ENCODE data around the gene ROR2. TPM values are rescaled to one million over a fixed set of nuclear protein-coding genes. Genes with fewer than 3 reads are reported as not detected.
A peak's percentile ranks its signal among the peaks of the same experiment; 100 is the strongest.

The ROR2 gene
- total RNA-seq, 2 experiments from 2014 or later, result 0.05 TPM

DNA sequence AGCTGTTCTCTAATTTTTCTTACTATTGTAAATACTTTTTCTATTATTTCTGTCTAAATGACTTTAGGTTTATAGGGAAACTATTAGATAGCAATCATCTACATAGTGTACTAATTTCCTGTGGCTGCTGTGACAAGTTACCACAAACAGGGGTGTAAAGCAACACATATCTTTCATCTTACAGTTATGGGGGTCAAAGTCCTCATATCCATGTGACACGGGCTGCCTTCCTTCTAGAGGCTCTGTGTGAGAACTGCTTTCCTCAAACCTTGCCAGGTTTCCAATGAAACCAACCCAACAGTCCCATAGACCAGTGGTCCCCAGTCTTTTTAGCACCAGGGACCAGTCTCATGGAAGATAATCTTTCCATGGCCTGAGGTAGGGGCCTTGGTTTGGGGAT lies 189.1 kb downstream of the ROR2 start:
- H3K27ac Mint-ChIP-seq, result no peak overlapping the region
- CTCF ChIA-PET, result interaction anchor here (0.9 kb wide), 1 partner anchor 189 kb away, joined by 4 read pairs; the partner anchor contains the start of gene ROR2

GRCh38 chr9:91758491-91758981 lies 191.5 kb downstream of the ROR2 start:
- POLR2A ChIA-PET, result no interaction called here

More for the DNA sequence above, 189.1 kb downstream of the ROR2 start:
- no peaks in the 10 kb centered on the region for H3K36me3 Mint-ChIP-seq (ENCODE audit: low read depth)
- ATAC-seq (no peak), DNase-seq (no peak)
- POLR2A ChIA-PET, result interaction anchor here (0.6 kb wide), 1 partner anchor 509 kb away, joined by 3 read pairs; no protein-coding TSS in a partner anchor
- H3K27me3 Mint-ChIP-seq (ENCODE audit: low read depth), result peaks cover 18% of the 10 kb centered on the region
- H3K4me3 Mint-ChIP-seq, result no peak overlapping the region
- H3K4me1 Mint-ChIP-seq (ENCODE audit: low read depth), result no peaks in the 10 kb centered on the region
- no peaks in the 10 kb centered on the region for H3K9me3 Mint-ChIP-seq (ENCODE audit: insufficient read depth)

GRCh38 chr9:91757782-91758181 lies 192.2 kb downstream of the ROR2 start:
- H3K4me3 Mint-ChIP-seq, result no peak overlapping the region
- H3K9me3 Mint-ChIP-seq (ENCODE audit: insufficient read depth), result no peaks in the 10 kb centered on the region
- POLR2A ChIA-PET, result interaction anchor here (0.6 kb wide), 1 partner anchor 36 kb away, joined by 3 read pairs; no protein-coding TSS in a partner anchor
- CTCF ChIA-PET, result interaction anchor here (0.7 to 1.5 kb wide), 7 partner anchors 8 to 966 kb away, joined by 3 to 5 read pairs (median 3); no protein-coding TSS in a partner anchor
- H3K36me3 Mint-ChIP-seq (ENCODE audit: low read depth), result no peaks in the 10 kb centered on the region
- H3K27me3 Mint-ChIP-seq (ENCODE audit: low read depth), result peaks cover 11% of the 10 kb centered on the region
- no peaks in the 10 kb centered on the region for H3K4me1 Mint-ChIP-seq (ENCODE audit: low read depth)
- ATAC-seq (no peak), DNase-seq (no peak)
- no peak overlapping the region for H3K27ac Mint-ChIP-seq

More at GRCh38 chr9:91758491-91758981, 191.5 kb downstream of the ROR2 start:
- Mint-ChIP-seq H3K27me3 (ENCODE audit: low read depth) (peaks cover 9% of the 10 kb centered on the region), H3K4me1 (ENCODE audit: low read depth) (no peaks in the 10 kb centered on the region), H3K27ac (no peak overlapping the region), H3K9me3 (ENCODE audit: insufficient read depth) (no peaks in the 10 kb centered on the region), H3K4me3 (no peak overlapping the region), H3K36me3 (ENCODE audit: low read depth) (no peaks in the 10 kb centered on the region)
- CTCF ChIA-PET, result interaction anchor here (0.6 to 1.5 kb wide), 11 partner anchors 9 to 966 kb away, joined by 3 to 7 read pairs (median 3); partner anchors contain the start of gene ROR2
- ATAC-seq (no peak), DNase-seq (peak; percentile 55)

GRCh38 chr9:91756510-91756780 lies 193.6 kb downstream of the ROR2 start:
- CTCF ChIA-PET, result no interaction called here
- no peak for ATAC-seq

GRCh38 chr9:91755761-91756509 lies 194.1 kb downstream of the ROR2 start:
- ChIA-PET CTCF (no interaction called here), POLR2A (no interaction called here)
- DNase-seq (no peak), ATAC-seq (no peak)
- peaks cover 13% of the 10 kb centered on the region for H3K27me3 Mint-ChIP-seq (ENCODE audit: low read depth)
- no peak overlapping the region for H3K27ac Mint-ChIP-seq
- H3K36me3 Mint-ChIP-seq (ENCODE audit: low read depth), result no peaks in the 10 kb centered on the region
- H3K9me3 Mint-ChIP-seq (ENCODE audit: insufficient read depth), result no peaks in the 10 kb centered on the region
- H3K4me3 Mint-ChIP-seq, result no peak overlapping the region
- no peaks in the 10 kb centered on the region for H3K4me1 Mint-ChIP-seq (ENCODE audit: low read depth)

More at GRCh38 chr9:91756510-91756780, 193.6 kb downstream of the ROR2 start:
- no peaks in the 10 kb centered on the region for H3K4me1 Mint-ChIP-seq (ENCODE audit: low read depth)
- POLR2A ChIA-PET, result no interaction called here
- peaks cover 12% of the 10 kb centered on the region for H3K27me3 Mint-ChIP-seq (ENCODE audit: low read depth)
- no peak for DNase-seq
- no peaks in the 10 kb centered on the region for H3K9me3 Mint-ChIP-seq (ENCODE audit: insufficient read depth)
- H3K27ac Mint-ChIP-seq, result no peak overlapping the region
- H3K4me3 Mint-ChIP-seq, result no peak overlapping the region
- no peaks in the 10 kb centered on the region for H3K36me3 Mint-ChIP-seq (ENCODE audit: low read depth)

- Mint-ChIP-seq H3K4me1 (ENCODE audit: low read depth) (no peaks in the 10 kb centered on the region), H3K27me3 (ENCODE audit: low read depth) (peaks cover 19% of the 10 kb centered on the region), H3K4me3 (no peak overlapping the region), H3K36me3 (ENCODE audit: low read depth) (no peaks in the 10 kb centered on the region), H3K27ac (no peak overlapping the region), H3K9me3 (ENCODE audit: insufficient read depth) (no peaks in the 10 kb centered on the region)
- ChIA-PET POLR2A (no interaction called here), CTCF (no interaction called here)
- no peak for DNase-seq
- no peak for ATAC-seq
These were observed 196.3 kb downstream of the ROR2 start for GRCh38 chr9:91753711-91754110.

- CTCF ChIA-PET, result no interaction called here
- ATAC-seq, result no peak
- Mint-ChIP-seq H3K4me3 (no peak overlapping the region), H3K4me1 (ENCODE audit: low read depth) (no peaks in the 10 kb centered on the region), H3K9me3 (ENCODE audit: insufficient read depth) (no peaks in the 10 kb centered on the region), H3K36me3 (ENCODE audit: low read depth) (no peaks in the 10 kb centered on the region), H3K27me3 (ENCODE audit: low read depth) (peaks cover 19% of the 10 kb centered on the region), H3K27ac (no peak overlapping the region)
- DNase-seq, result no peak
- POLR2A ChIA-PET, result no interaction called here
These were observed 198.1 kb downstream of the ROR2 start for GRCh38 chr9:91751922-91752321.

GRCh38 chr9:91750343-91750742 lies 199.7 kb downstream of the ROR2 start:
- no peak overlapping the region for H3K4me3 Mint-ChIP-seq
- no peaks in the 10 kb centered on the region for H3K9me3 Mint-ChIP-seq (ENCODE audit: insufficient read depth)
- CTCF ChIA-PET, result no interaction called here
- H3K4me1 Mint-ChIP-seq (ENCODE audit: low read depth), result no peaks in the 10 kb centered on the region
- peaks cover 19% of the 10 kb centered on the region for H3K27me3 Mint-ChIP-seq (ENCODE audit: low read depth)
- no peak for ATAC-seq
- POLR2A ChIA-PET, result no interaction called here
- no peak overlapping the region for H3K27ac Mint-ChIP-seq
- DNase-seq, result no peak
- H3K36me3 Mint-ChIP-seq (ENCODE audit: low read depth), result no peaks in the 10 kb centered on the region

GRCh38 chr9:91746904-91747303 lies 203.1 kb downstream of the ROR2 start:
- no peaks in the 10 kb centered on the region for H3K9me3 Mint-ChIP-seq (ENCODE audit: insufficient read depth)
- DNase-seq (no peak), ATAC-seq (no peak)
- POLR2A ChIA-PET, result no interaction called here
- no peaks in the 10 kb centered on the region for H3K4me1 Mint-ChIP-seq (ENCODE audit: low read depth)
- H3K4me3 Mint-ChIP-seq, result no peak overlapping the region
- H3K27me3 Mint-ChIP-seq (ENCODE audit: low read depth), result peaks cover 10% of the 10 kb centered on the region
- no peaks in the 10 kb centered on the region for H3K36me3 Mint-ChIP-seq (ENCODE audit: low read depth)
- CTCF ChIA-PET, result no interaction called here
- H3K27ac Mint-ChIP-seq, result no peak overlapping the region

- Mint-ChIP-seq H3K4me3 (no peak overlapping the region), H3K4me1 (ENCODE audit: low read depth) (no peaks in the 10 kb centered on the region), H3K27me3 (ENCODE audit: low read depth) (peaks cover 10% of the 10 kb centered on the region), H3K9me3 (ENCODE audit: insufficient read depth) (no peaks in the 10 kb centered on the region), H3K36me3 (ENCODE audit: low read depth) (no peaks in the 10 kb centered on the region), H3K27ac (no peak overlapping the region)
- CTCF ChIA-PET, result no interaction called here
- no peak for ATAC-seq
- no peak for DNase-seq
- POLR2A ChIA-PET, result no interaction called here
These were observed 203.7 kb downstream of the ROR2 start for GRCh38 chr9:91746357-91746756.

DNA sequence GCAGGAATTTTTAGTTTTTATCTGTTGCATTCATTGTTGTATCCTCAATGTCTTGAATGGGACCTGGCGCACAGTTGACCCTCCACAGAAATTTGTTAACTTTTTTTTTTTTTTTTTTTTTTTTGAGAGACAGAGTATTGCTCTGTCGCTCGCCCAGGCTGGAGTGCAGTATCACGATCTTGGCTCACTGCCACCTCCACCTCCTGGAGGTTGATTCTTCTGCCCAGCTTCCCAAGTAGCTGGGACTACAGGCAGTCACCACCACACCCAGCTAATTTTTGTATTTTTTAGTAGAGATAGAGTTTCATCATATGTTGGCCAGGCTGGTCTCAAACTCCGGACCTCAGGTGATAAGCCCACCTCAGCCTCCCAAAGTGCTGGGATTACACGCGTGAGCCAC lies 205.9 kb downstream of the ROR2 start:
- no peak overlapping the region for H3K27ac Mint-ChIP-seq
- DNase-seq (no peak), ATAC-seq (no peak)
- ChIA-PET POLR2A (no interaction called here), CTCF (no interaction called here)
- no peaks in the 10 kb centered on the region for H3K36me3 Mint-ChIP-seq (ENCODE audit: low read depth)
- no peaks in the 10 kb centered on the region for H3K9me3 Mint-ChIP-seq (ENCODE audit: insufficient read depth)
- H3K4me3 Mint-ChIP-seq, result no peak overlapping the region
- H3K4me1 Mint-ChIP-seq (ENCODE audit: low read depth), result no peaks in the 10 kb centered on the region
- H3K27me3 Mint-ChIP-seq (ENCODE audit: low read depth), result peaks cover 3% of the 10 kb centered on the region

GRCh38 chr9:91741522-91741921 lies 208.5 kb downstream of the ROR2 start:
- Mint-ChIP-seq H3K27ac (no peak overlapping the region), H3K9me3 (ENCODE audit: insufficient read depth) (no peaks in the 10 kb centered on the region), H3K4me1 (ENCODE audit: low read depth) (no peaks in the 10 kb centered on the region), H3K36me3 (ENCODE audit: low read depth) (no peaks in the 10 kb centered on the region), H3K4me3 (no peak overlapping the region), H3K27me3 (ENCODE audit: low read depth) (peaks cover 3% of the 10 kb centered on the region)
- ChIA-PET CTCF (interaction anchor here (1.6 kb wide), 1 partner anchor 17 kb away, joined by 3 read pairs; no protein-coding TSS in a partner anchor), POLR2A (no interaction called here)
- no peak for ATAC-seq
- DNase-seq, result no peak

All from activated CD8-positive, alpha-beta T cell treated with anti-CD3 and anti-CD28 coated beads, Interleukin-2, amount 10 ng/mL, durations not matched to agents 7 days and 5 days (primary cell).